T-cell (primary cell): ENCODE results near the gene SCIN. TPM values are rescaled to one million over a fixed set of nuclear protein-coding genes. Genes with fewer than 3 reads are reported as not detected.

ENCODE experiments used
- ATAC-seq, 4 experiments: fragments of 200-7000 bp in 3 of 4; fragments of 150-1000 bp in 1 of 4; cut with Tn5 transposase; replicated peaks in 1 of 4; 1 replicate in 3 of 4; 2 replicates in 1 of 4; pipeline ENCODE4 v1.10.0; 2021; ENCODE audit warnings: moderate library complexity in 3 of 4, mild to moderate bottlenecking in 2 of 4, moderate number of reproducible peaks in 1 of 4
- CTCF ChIA-PET, 2 donors: fragments of 300-600 bp; sonication (Branson Sonifier 250); formaldehyde crosslinking; loops; one replicate each; lab custom pipeline; 2022; ENCODE audit warnings: antibody characterized with exemption in 2 of 2; lab: Charles Lee
- POLR2A ChIA-PET, 2 donors: fragments of 300-600 bp; sonication (Branson Sonifier 250); formaldehyde crosslinking; loops; one replicate each; lab custom pipeline; 2022; ENCODE audit warnings: antibody characterized with exemption in 2 of 2; lab: Charles Lee
- DNase-seq, 35 experiments: peaks; one replicate each; pipeline versions ENCODE4 v3.0.0 to v3.0.0-alpha.2; 2013 to 2023
- H3K27ac ChIP-seq: one replicate; pipeline ENCODE4 v1.5.1; 2013; ENCODE audit warnings: low read length
- H3K27me3 ChIP-seq, 2 experiments: replicated peaks in 1 of 2; 1 replicate in 1 of 2; 2 replicates in 1 of 2; pipeline versions ENCODE4 v1.6.1 to v1.7.0; 2013; ENCODE audit warnings: low read length in 1 of 2, mixed read lengths in 1 of 2; ENCODE audit not compliant: control insufficient read depth in 2 of 2, insufficient read depth in 2 of 2; ENCODE audit errors: extremely low read depth in 1 of 2
- H3K36me3 ChIP-seq, 2 donors: 1 replicate in 1 of 2; 2 replicates in 1 of 2; pipeline versions ENCODE4 v1.6.1 to v1.7.0; 2013; ENCODE audit warnings: low read length in 1 of 2; ENCODE audit not compliant: control insufficient read depth in 2 of 2, insufficient read depth in 1 of 2; ENCODE audit errors: extremely low read depth in 1 of 2
- H3K4me1 ChIP-seq, 2 experiments: 1 replicate in 1 of 2; 2 replicates in 1 of 2; pipeline versions ENCODE4 v1.6.1 to v1.7.0; 2013; ENCODE audit warnings: low read length in 2 of 2, mixed read lengths in 1 of 2; ENCODE audit not compliant: insufficient read depth in 2 of 2, control insufficient read depth in 1 of 2; ENCODE audit errors: extremely low read depth in 1 of 2
- H3K4me3 ChIP-seq, 2 donors: 1 replicate in 1 of 2; 2 replicates in 1 of 2; pipeline versions ENCODE4 v1.5.1 to v1.7.0; 2013; ENCODE audit warnings: mild to moderate bottlenecking in 2 of 2, low read length in 1 of 2, moderate library complexity in 1 of 2; ENCODE audit not compliant: control insufficient read depth in 1 of 2; ENCODE audit errors: extremely low read depth in 1 of 2
- H3K9me3 ChIP-seq: 2 replicates; pipeline ENCODE4 v1.7.0; 2013
- H3K27ac Mint-ChIP-seq, 2 donors: one replicate each; pipeline ENCODE4 v1.8.0; 2020 to 2021; ENCODE audit warnings: mild to moderate bottlenecking in 2 of 2, mixed read lengths in 2 of 2
- H3K27me3 Mint-ChIP-seq, 2 donors: one replicate each; pipeline ENCODE4 v1.8.0; 2021 to 2022; ENCODE audit warnings: mixed read lengths in 2 of 2
- H3K36me3 Mint-ChIP-seq: one replicate; pipeline ENCODE4 v1.8.0; 2021; ENCODE audit warnings: mixed read lengths
- H3K4me1 Mint-ChIP-seq, 3 donors: one replicate each; pipeline ENCODE4 v1.8.0; 2020 to 2022; ENCODE audit warnings: mixed read lengths in 3 of 3, mild to moderate bottlenecking in 1 of 3
- H3K4me3 Mint-ChIP-seq, 3 donors: one replicate each; pipeline ENCODE4 v1.8.0; 2020 to 2022; ENCODE audit warnings: mild to moderate bottlenecking in 3 of 3, mixed read lengths in 3 of 3, moderate library complexity in 3 of 3
- H3K9me3 Mint-ChIP-seq, 3 donors: one replicate each; pipeline ENCODE4 v1.8.0; 2020 to 2022; ENCODE audit warnings: mixed read lengths in 3 of 3
- WGBS: methylation state at CpG from one replicate; pipeline ENCODE4 v1.1.5; 2013; ENCODE audit warnings: missing lambda C conversion rate; ENCODE audit not compliant: insufficient coverage; 5-methylcytosine and 5-hydroxymethylcytosine counted together
- total RNA-seq, 35 experiments: library from RNA in 6 of 35; stranded (reverse) in 6 of 35; fragments of 120-200 nt in 1 of 35; gene quantifications; one replicate each; pipeline versions ENCODE4 v1.2.1 to v1.2.4 and lab custom pipeline; 2013 to 2026

Gene SCIN
- total RNA-seq, 5 donors from 2014 or later (not counting 1 experiment from before 2014, with no cell fraction given): 0.05 to 0.57 (median 0.14) TPM; not detected in 1

DNA sequence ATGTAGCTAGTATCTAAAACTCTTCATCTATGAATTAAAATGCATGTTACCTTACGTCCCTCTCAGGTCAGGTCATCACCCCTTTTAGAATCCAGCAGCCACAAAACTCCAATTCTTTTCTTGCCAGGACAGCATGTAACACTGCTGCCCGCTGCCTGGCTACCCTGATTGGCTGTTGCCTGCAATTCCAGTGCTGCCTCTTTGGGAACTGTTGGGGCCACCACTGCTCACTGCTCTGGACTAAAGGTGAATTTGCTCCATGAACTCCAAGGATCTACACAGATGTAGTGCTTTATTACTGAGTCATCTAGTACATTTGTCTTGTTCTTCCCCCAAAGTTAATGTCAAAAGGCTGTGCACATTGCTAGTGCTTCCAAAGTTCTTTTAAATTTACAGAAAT is 40.4 kb downstream of the SCIN start:
- Histone ChIP-seq H3K9me3 (no peaks in the 10 kb centered on the region), H3K27ac (no peak overlapping the region), H3K4me1 (no peaks in the 10 kb centered on the region), H3K4me3 (no peak overlapping the region), H3K27me3 (peaks cover 0 to 2% of the 10 kb centered on the region in 2 experiments), H3K36me3 (no peaks in the 10 kb centered on the region)
- no peaks in the 10 kb centered on the region for H3K9me3 Mint-ChIP-seq
- H3K27ac Mint-ChIP-seq: no peak overlapping the region
- WGBS: 86% methylated on average over 2 of the region's 2 CpGs
- H3K4me3 Mint-ChIP-seq: no peak overlapping the region
- ChIA-PET POLR2A (no interaction called here), CTCF (no interaction called here)
- no peaks in the 10 kb centered on the region for H3K36me3 Mint-ChIP-seq
- DNase-seq (no peak), ATAC-seq (no peak)
- peaks cover 10 to 19% of the 10 kb centered on the region in 2 donors for H3K27me3 Mint-ChIP-seq
- H3K4me1 Mint-ChIP-seq: no peaks in the 10 kb centered on the region

DNA sequence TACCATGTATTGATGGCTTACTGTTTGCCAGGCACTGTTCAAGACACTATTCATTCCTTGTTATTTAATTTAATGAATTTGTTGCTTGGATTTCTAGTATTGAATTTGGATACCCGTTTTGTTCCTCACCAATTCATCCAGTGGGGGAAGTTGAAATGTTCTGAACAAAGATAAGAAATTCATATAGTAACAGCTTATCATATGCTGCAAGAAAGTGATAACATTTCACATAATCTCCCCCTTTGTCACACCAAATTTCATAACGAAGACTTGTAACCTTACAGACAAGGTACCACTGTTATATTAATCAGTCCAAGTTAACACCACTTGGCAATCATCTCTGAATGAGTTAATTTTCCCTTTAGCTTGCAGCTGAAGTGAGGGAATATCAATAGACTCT is 42.1 kb downstream of the SCIN start:
- Histone ChIP-seq H3K4me1 (no peaks in the 10 kb centered on the region), H3K9me3 (no peaks in the 10 kb centered on the region), H3K36me3 (no peaks in the 10 kb centered on the region), H3K27me3 (peaks cover 0 to 2% of the 10 kb centered on the region in 2 experiments), H3K27ac (no peak overlapping the region), H3K4me3 (no peak overlapping the region)
- ATAC-seq (no peak), DNase-seq (no peak)
- Mint-ChIP-seq H3K27ac (no peak overlapping the region), H3K4me1 (no peaks in the 10 kb centered on the region), H3K36me3 (no peaks in the 10 kb centered on the region), H3K9me3 (no peaks in the 10 kb centered on the region), H3K4me3 (no peak overlapping the region), H3K27me3 (peaks cover 10 to 19% of the 10 kb centered on the region in 2 donors)
- ChIA-PET CTCF (no interaction called here), POLR2A (interaction anchor here in 1 of 2 donors (0.7 kb wide), 1 partner anchor 23 kb away, joined by 3 read pairs; no protein-coding TSS in a partner anchor)
- WGBS: no CpG with 5 or more reads among the region's 2 CpGs

DNA sequence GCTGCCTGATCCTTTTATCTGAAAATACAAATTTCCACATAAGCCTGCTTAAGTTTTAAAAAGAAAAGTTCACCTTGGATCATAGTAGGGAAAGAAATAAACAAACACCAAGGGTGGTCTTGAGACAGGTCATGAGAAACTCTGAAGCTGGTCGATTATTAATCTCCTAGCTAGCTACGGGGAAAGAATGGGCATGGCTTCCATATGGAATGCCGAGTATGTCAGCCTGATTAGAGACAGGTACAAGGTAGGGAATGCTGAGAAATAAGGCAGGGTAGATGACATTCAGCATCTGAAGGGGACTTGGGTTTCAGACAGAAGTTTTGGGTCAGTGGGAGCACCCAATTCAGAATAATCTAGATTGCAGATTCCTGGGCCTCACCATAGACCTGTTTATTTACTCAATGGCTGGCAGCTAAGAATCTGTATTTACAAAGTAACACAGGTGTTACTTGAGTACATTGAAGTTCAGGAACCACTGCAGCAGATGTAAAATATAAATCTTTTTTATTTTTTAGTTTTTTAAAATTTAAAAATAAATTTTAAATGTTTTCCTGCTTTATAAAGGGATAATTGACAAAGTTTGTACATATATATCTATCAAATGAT is 49.0 kb downstream of the SCIN start:
- no peaks in the 10 kb centered on the region for H3K36me3 Mint-ChIP-seq
- H3K36me3 ChIP-seq: no peaks in the 10 kb centered on the region
- WGBS: no CpG with 5 or more reads among the region's 3 CpGs

DNA sequence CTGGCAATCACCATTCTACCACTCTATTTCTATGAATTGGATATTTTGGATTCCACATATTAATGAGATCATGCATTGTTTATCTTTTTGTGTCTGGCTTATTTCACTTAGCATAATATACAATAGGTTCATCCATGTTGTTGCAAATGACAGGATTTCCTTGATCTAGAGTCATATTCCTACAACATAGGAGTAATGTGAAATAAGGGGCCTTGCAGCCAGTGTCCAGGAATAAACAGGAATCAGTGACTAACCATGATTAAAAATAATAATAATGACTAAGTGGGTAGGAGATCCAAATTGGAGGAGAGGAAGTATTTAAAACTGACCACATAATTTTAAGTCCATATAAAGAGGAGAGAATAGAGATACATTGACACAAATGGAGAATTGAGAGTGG is 49.9 kb downstream of the SCIN start:
- ChIA-PET CTCF (no interaction called here), POLR2A (interaction anchor here in 1 of 2 donors (0.5 kb wide), 1 partner anchor 98 kb away, joined by 14 read pairs; no protein-coding TSS in a partner anchor)
- Mint-ChIP-seq H3K4me3 (no peak overlapping the region), H3K36me3 (no peaks in the 10 kb centered on the region), H3K4me1 (no peaks in the 10 kb centered on the region), H3K9me3 (no peaks in the 10 kb centered on the region), H3K27me3 (peaks cover 3% of the 10 kb centered on the region in 2 donors), H3K27ac (no peak overlapping the region)
- DNase-seq: no peak
- no peaks in the 10 kb centered on the region for H3K4me1 ChIP-seq
- no peaks in the 10 kb centered on the region for H3K27me3 ChIP-seq
- no peak overlapping the region for H3K27ac ChIP-seq
- no peak overlapping the region for H3K4me3 ChIP-seq
- H3K9me3 ChIP-seq: no peaks in the 10 kb centered on the region
- no peak for ATAC-seq
- H3K36me3 ChIP-seq: no peaks in the 10 kb centered on the region

More for the DNA sequence above, 49.0 kb downstream of the SCIN start:
- ATAC-seq: no peak
- H3K27me3 ChIP-seq: no peaks in the 10 kb centered on the region
- ChIA-PET POLR2A (no interaction called here), CTCF (no interaction called here)
- peaks cover 4% of the 10 kb centered on the region in 2 donors for H3K27me3 Mint-ChIP-seq
- no peak overlapping the region for H3K4me3 Mint-ChIP-seq
- no peak for DNase-seq
- no peak overlapping the region for H3K27ac ChIP-seq
- no peak overlapping the region for H3K27ac Mint-ChIP-seq
- H3K4me1 Mint-ChIP-seq: no peaks in the 10 kb centered on the region
- H3K9me3 ChIP-seq: no peaks in the 10 kb centered on the region
- no peaks in the 10 kb centered on the region for H3K4me1 ChIP-seq
- H3K4me3 ChIP-seq: no peak overlapping the region
- H3K9me3 Mint-ChIP-seq: no peaks in the 10 kb centered on the region

DNA sequence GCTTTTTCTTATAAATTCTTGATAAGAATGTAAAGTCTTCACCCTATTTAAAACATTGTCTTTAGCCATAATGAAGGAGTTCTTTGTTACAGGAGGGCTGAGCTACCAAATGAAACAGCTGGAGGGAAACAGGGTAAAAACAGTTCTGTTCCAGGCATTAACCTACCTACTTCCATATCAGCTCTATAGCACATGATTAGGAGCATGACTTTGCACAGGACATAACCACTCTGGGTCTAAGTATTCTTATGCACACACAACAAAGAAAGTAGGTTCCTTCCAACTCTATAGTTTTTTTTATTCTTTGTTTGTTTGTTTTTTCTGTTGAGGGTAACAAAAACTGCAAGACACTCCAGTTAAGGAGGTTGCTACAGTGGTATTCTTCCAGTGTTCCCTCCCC is 52.7 kb downstream of the SCIN start:
- DNase-seq: no peak
- H3K4me3 ChIP-seq: no peak overlapping the region
- no peak overlapping the region for H3K4me3 Mint-ChIP-seq
- H3K36me3 ChIP-seq: no peaks in the 10 kb centered on the region
- no peaks in the 10 kb centered on the region for H3K9me3 Mint-ChIP-seq
- no peaks in the 10 kb centered on the region for H3K9me3 ChIP-seq
- H3K36me3 Mint-ChIP-seq: no peaks in the 10 kb centered on the region
- H3K27me3 ChIP-seq: peaks cover 0 to 6% of the 10 kb centered on the region in 2 experiments
- H3K4me1 Mint-ChIP-seq: no peaks in the 10 kb centered on the region
- ChIA-PET CTCF (interaction anchor here (0.6 to 1.0 kb wide), 3 partner anchors 16 to 900 kb away, joined by 3 to 4 read pairs (median 3); no protein-coding TSS in a partner anchor), POLR2A (no interaction called here)
- ATAC-seq: no peak
- H3K27ac Mint-ChIP-seq: no peak overlapping the region
- peaks cover 18 to 21% of the 10 kb centered on the region in 2 donors for H3K27me3 Mint-ChIP-seq
- no peak overlapping the region for H3K27ac ChIP-seq
- H3K4me1 ChIP-seq: no peaks in the 10 kb centered on the region

DNA sequence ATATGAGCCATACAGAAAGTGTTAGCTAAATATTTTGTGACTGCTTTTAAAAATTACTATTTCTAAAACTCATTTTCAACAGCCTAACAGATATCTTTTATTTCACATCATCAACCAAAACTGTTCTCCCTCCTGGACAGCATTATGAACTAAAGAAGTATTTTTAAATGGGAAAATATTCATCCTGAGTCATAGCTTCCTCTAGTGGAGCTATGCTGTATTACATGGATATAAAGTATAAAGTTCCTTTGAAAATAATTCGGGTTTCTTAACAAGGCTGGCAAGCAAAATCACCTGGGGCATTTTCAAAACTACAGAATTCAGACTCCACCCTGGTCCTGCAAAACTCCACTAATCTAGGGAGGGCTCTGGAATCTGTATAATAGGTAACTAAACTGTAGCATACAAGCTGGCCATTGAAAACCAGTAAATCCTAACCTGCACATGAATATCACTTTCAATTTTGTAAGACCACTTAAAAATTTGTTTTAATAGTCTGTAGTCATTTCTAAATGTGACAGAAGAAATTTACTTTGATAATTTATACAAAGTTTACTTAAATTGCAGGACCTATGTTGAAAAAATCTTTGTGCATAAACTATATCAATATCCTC is 53.5 kb downstream of the SCIN start:
- H3K27ac Mint-ChIP-seq: no peak overlapping the region
- Histone ChIP-seq H3K27me3 (peaks cover 0 to 6% of the 10 kb centered on the region in 2 experiments), H3K36me3 (no peaks in the 10 kb centered on the region), H3K4me1 (no peaks in the 10 kb centered on the region), H3K27ac (no peak overlapping the region), H3K9me3 (no peaks in the 10 kb centered on the region), H3K4me3 (no peak overlapping the region)
- no peaks in the 10 kb centered on the region for H3K9me3 Mint-ChIP-seq
- POLR2A ChIA-PET: no interaction called here
- DNase-seq (no peak), ATAC-seq (no peak)
- CTCF ChIA-PET: interaction anchor here (0.7 to 1.0 kb wide), 2 partner anchors 15 to 40 kb away, joined by 3 to 4 read pairs; no protein-coding TSS in a partner anchor
- H3K4me3 Mint-ChIP-seq: no peak overlapping the region
- H3K4me1 Mint-ChIP-seq: no peaks in the 10 kb centered on the region
- no peaks in the 10 kb centered on the region for H3K36me3 Mint-ChIP-seq
- peaks cover 20 to 22% of the 10 kb centered on the region in 2 donors for H3K27me3 Mint-ChIP-seq
- no CpG with 5 or more reads among the region's 1 CpG for WGBS
